Measurements from ENCODE around the gene CCDC188. TPM values are rescaled to one million over a fixed set of nuclear protein-coding genes. Genes with fewer than 3 reads are reported as not detected.

The CCDC188 gene
- total and polyA plus RNA-seq, 9 of the 15 experiments (the other 6 are each of a cell fraction or from before 2014, with no cell fraction given): not detected

GRCh38 chr22:20130731-20131596, 19.9 kb downstream of the CCDC188 start (continued):
- TF ChIP-seq ID3 (CRISPR knock-in tag; IDR thresholded peaks at IDR 0.05): no peak
- peak; percentile 91 for TF ChIP-seq ID3 (tag; IDR thresholded peaks at IDR 0.05)
- no peak for TF ChIP-seq CREBBP (IDR thresholded peaks at IDR 0.05; ENCODE audit: low read depth, low read length)
- TF ChIP-seq NCOA4 (IDR thresholded peaks at IDR 0.05; ENCODE audit: partially characterized antibody): no peak
- peak; percentile 84 for TF ChIP-seq ATF7 (IDR thresholded peaks at IDR 0.05)
- TF ChIP-seq HDAC8 (tag; IDR thresholded peaks at IDR 0.05): peak; percentile 79; the same call in 1 of the 2 replicates
- TF ChIP-seq GTF2B (IDR thresholded peaks at IDR 0.05; ENCODE audit: extremely low read depth, insufficient read length): no peak
- TF ChIP-seq TSHZ1 (CRISPR knock-in tag; IDR thresholded peaks at IDR 0.05): 0 out of 2 replicates have a peak, but pooled peaks have one; percentile 32
- no peak for TF ChIP-seq TAF7 (tag; IDR thresholded peaks at IDR 0.05)
- no peak for TF ChIP-seq CBFA2T2 (conservative IDR thresholded peaks at IDR 0.05)
- no peak for TF ChIP-seq FUS (optimal IDR thresholded peaks at IDR 0.05; ENCODE audit: low read depth, low read length)
- TF ChIP-seq SMAD4 (CRISPR knock-in tag; conservative IDR thresholded peaks at IDR 0.05): peak; percentile 59
- 0 out of 2 replicates have a peak, but pooled peaks have one; percentile 83 for TF ChIP-seq THRB (CRISPR knock-in tag; conservative IDR thresholded peaks at IDR 0.05)
- peak; percentile 40; the same call in 1 of the 2 replicates for TF ChIP-seq KLF13 (tag; IDR thresholded peaks at IDR 0.05; ENCODE audit: borderline replicate concordance, low read depth)
- peak; percentile 72; the same call in 1 of the 2 replicates for TF ChIP-seq ZNF165 (CRISPR knock-in tag; IDR thresholded peaks at IDR 0.05; ENCODE audit: borderline replicate concordance)
- TF ChIP-seq SAFB2 (IDR thresholded peaks at IDR 0.05; ENCODE audit: borderline replicate concordance, low read depth, low read length, severe bottlenecking): no peak
- 0 out of 2 replicates have a peak, but pooled peaks have one; percentile 42 for TF ChIP-seq ELF4 (CRISPR knock-in tag; IDR thresholded peaks at IDR 0.05)
- no peak for TF ChIP-seq PKNOX1 (IDR thresholded peaks at IDR 0.05)
